Dendritic cell treated with granulocyte-macrophage colony-stimulating factor and Interleukin-4, amounts not matched to agents 40 ng/mL and 50 ng/mL, for 4 days (primary cell): ENCODE measurements around the gene TRABD2B.

Experiments used
- H3K27ac Mint-ChIP-seq: one replicate; pipeline ENCODE4 v1.8.0; 2022; ENCODE audit warnings: mild to moderate bottlenecking, mixed read lengths
- H3K27me3 Mint-ChIP-seq: one replicate; pipeline ENCODE4 v1.8.0; 2022; ENCODE audit warnings: mild to moderate bottlenecking, mixed read lengths
- H3K36me3 Mint-ChIP-seq: one replicate; pipeline ENCODE4 v1.8.0; 2022; ENCODE audit warnings: low read depth, mixed read lengths
- H3K4me1 Mint-ChIP-seq: one replicate; pipeline ENCODE4 v1.8.0; 2022; ENCODE audit warnings: low read depth, mixed read lengths
- H3K4me3 Mint-ChIP-seq: one replicate; pipeline ENCODE4 v1.8.0; 2022; ENCODE audit warnings: mild to moderate bottlenecking, moderate library complexity, mixed read lengths
- H3K9me3 Mint-ChIP-seq: one replicate; pipeline ENCODE4 v1.8.0; 2022; ENCODE audit warnings: mixed read lengths
- intact Hi-C: fragments of 100-400 bp; cut with micrococcal nuclease; formaldehyde crosslinking; loops from one replicate; pipeline ENCODE4 v1.15.0; 2022

The TRABD2B gene

DNA sequence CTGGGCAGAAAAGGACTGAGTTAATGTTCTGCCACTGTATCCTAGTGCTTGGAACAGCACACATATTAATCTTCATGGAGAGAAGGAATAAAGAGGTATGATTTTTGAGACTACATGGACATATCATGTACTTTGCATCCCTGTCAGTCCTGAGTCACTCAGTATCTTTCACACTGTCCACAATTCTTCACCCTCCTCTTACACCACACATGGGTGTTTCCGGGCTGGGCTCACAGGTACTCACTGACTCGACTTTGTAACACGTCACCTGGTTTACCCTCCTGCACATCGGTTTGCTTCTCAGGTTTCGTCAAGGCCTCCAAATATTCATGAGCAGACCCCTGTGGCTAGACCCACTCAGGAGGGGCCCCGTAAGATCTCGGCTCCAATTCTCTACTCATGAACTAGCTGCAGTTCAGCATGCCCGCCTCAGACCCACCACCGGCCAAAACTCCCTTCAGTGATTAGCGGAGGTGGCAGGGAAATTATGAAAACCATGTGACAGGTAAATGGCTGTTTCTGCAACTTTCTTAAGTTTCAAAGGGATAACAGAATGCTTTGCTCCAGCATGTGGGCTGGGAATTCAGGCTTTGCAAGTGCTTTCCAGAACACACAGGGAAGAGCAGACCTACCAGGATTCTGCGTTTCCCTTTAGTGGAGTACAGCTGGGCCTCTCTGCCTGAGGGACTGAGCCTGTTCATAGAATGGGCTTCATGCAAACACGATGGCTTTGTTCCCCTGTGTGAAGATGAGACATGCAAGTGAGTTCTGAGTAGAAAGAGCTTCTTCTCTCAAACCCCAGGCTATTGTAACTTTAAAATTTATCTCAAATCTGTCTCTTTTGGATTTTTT is 31.3 kb upstream of the TRABD2B start:
- no peaks in the 10 kb centered on the region for H3K27me3 Mint-ChIP-seq
- H3K27ac Mint-ChIP-seq = no peak overlapping the region
- intact Hi-C loops = no loop called here
- H3K36me3 Mint-ChIP-seq = no peaks in the 10 kb centered on the region
- no peak overlapping the region for H3K4me3 Mint-ChIP-seq
- H3K9me3 Mint-ChIP-seq = no peaks in the 10 kb centered on the region
- no peaks in the 10 kb centered on the region for H3K4me1 Mint-ChIP-seq

- Mint-ChIP-seq H3K4me3 (no peak overlapping the region), H3K9me3 (no peaks in the 10 kb centered on the region), H3K4me1 (no peaks in the 10 kb centered on the region), H3K27ac (no peak overlapping the region), H3K27me3 (no peaks in the 10 kb centered on the region), H3K36me3 (no peaks in the 10 kb centered on the region)
- intact Hi-C loops = no loop called here
Measured at GRCh38 chr1:48027533-48027835, 30.3 kb upstream of the TRABD2B start.

- H3K9me3 Mint-ChIP-seq = no peaks in the 10 kb centered on the region
- H3K27me3 Mint-ChIP-seq = peaks cover 4% of the 10 kb centered on the region
- no peaks in the 10 kb centered on the region for H3K36me3 Mint-ChIP-seq
- H3K4me1 Mint-ChIP-seq = no peaks in the 10 kb centered on the region
- H3K4me3 Mint-ChIP-seq = no peak overlapping the region
- intact Hi-C loops = no loop called here
- H3K27ac Mint-ChIP-seq = no peak overlapping the region
Measured at GRCh38 chr1:48026701-48027532, 29.7 kb upstream of the TRABD2B start.

GRCh38 chr1:48026275-48026674 is 29.1 kb upstream of the TRABD2B start:
- no peaks in the 10 kb centered on the region for H3K4me1 Mint-ChIP-seq
- H3K4me3 Mint-ChIP-seq = no peak overlapping the region
- H3K27me3 Mint-ChIP-seq = peaks cover 6% of the 10 kb centered on the region
- no peaks in the 10 kb centered on the region for H3K36me3 Mint-ChIP-seq
- intact Hi-C loops = no loop called here
- no peaks in the 10 kb centered on the region for H3K9me3 Mint-ChIP-seq
- no peak overlapping the region for H3K27ac Mint-ChIP-seq

DNA sequence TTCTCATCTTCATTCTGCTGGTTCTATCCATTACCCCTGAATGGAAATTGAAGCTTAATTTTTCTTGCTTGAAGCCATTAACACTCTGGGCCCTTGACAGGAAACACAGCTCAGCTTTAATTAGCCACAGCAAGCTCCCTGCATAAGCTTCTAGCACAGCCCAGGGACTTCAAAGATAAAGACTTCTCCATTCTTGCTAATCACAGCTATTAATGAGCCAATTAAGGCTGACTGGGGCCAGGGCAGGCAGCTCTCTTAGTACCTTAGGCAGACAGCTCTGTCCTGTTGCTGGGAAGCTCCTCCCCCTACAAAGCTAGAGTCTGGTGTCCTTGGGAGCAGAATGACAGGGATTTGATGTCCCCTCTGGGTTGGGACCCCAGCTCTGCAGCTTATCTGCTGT is 27.9 kb upstream of the TRABD2B start:
- no peaks in the 10 kb centered on the region for H3K36me3 Mint-ChIP-seq
- H3K4me3 Mint-ChIP-seq = no peak overlapping the region
- intact Hi-C loops = no loop called here
- H3K27me3 Mint-ChIP-seq = peaks cover 6% of the 10 kb centered on the region
- no peaks in the 10 kb centered on the region for H3K4me1 Mint-ChIP-seq
- H3K9me3 Mint-ChIP-seq = no peaks in the 10 kb centered on the region
- H3K27ac Mint-ChIP-seq = no peak overlapping the region

- no peaks in the 10 kb centered on the region for H3K4me1 Mint-ChIP-seq
- H3K27me3 Mint-ChIP-seq = peaks cover 6% of the 10 kb centered on the region
- intact Hi-C loops = no loop called here
- H3K27ac Mint-ChIP-seq = no peak overlapping the region
- H3K9me3 Mint-ChIP-seq = no peaks in the 10 kb centered on the region
- no peak overlapping the region for H3K4me3 Mint-ChIP-seq
- no peaks in the 10 kb centered on the region for H3K36me3 Mint-ChIP-seq
Measured at GRCh38 chr1:48023488-48023887, 26.3 kb upstream of the TRABD2B start.

DNA sequence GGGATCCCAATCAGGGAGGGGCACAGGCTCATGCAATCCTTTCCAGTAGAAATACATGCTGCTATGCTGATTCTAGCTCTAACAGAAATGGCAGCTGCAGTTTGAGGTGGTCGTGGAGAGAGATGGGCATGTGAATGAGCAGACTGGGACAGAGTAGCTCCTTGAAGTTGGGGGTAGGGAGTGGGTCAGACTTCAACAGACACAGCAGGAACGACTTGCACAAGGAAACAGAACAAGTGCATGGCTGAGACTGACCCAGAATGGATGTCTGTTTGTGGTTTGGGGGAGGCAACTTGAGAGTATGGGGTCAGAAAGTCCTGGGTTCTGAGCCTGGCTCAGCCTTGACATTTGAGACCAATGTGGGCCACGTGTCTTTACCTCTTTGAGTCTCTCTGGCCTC is 25.1 kb upstream of the TRABD2B start:
- Mint-ChIP-seq H3K27ac (no peak overlapping the region), H3K4me1 (no peaks in the 10 kb centered on the region), H3K9me3 (no peaks in the 10 kb centered on the region), H3K36me3 (no peaks in the 10 kb centered on the region), H3K27me3 (peaks cover 6% of the 10 kb centered on the region), H3K4me3 (no peak overlapping the region)
- intact Hi-C loops = no loop called here

GRCh38 chr1:48021792-48022191 is 24.6 kb upstream of the TRABD2B start:
- H3K27ac Mint-ChIP-seq = no peak overlapping the region

GRCh38 chr1:48019714-48020315 is 22.6 kb upstream of the TRABD2B start:
- H3K4me1 Mint-ChIP-seq = no peaks in the 10 kb centered on the region
- H3K27me3 Mint-ChIP-seq = peaks cover 13% of the 10 kb centered on the region
- intact Hi-C loops = no loop called here
- H3K27ac Mint-ChIP-seq = no peak overlapping the region
- H3K36me3 Mint-ChIP-seq = no peaks in the 10 kb centered on the region
- no peak overlapping the region for H3K4me3 Mint-ChIP-seq
- H3K9me3 Mint-ChIP-seq = no peaks in the 10 kb centered on the region

More at GRCh38 chr1:48021792-48022191, 24.6 kb upstream of the TRABD2B start:
- Mint-ChIP-seq H3K4me1 (no peaks in the 10 kb centered on the region), H3K4me3 (no peak overlapping the region), H3K9me3 (no peaks in the 10 kb centered on the region), H3K36me3 (no peaks in the 10 kb centered on the region), H3K27me3 (peaks cover 9% of the 10 kb centered on the region)
- intact Hi-C loops = no loop called here

GRCh38 chr1:48018799-48019198 is 21.6 kb upstream of the TRABD2B start:
- Mint-ChIP-seq H3K27me3 (peaks cover 16% of the 10 kb centered on the region), H3K27ac (no peak overlapping the region), H3K4me1 (no peaks in the 10 kb centered on the region), H3K4me3 (no peak overlapping the region), H3K36me3 (no peaks in the 10 kb centered on the region), H3K9me3 (no peaks in the 10 kb centered on the region)
- intact Hi-C loops = no loop called here

GRCh38 chr1:48017716-48018115 is 20.5 kb upstream of the TRABD2B start:
- H3K4me3 Mint-ChIP-seq = no peak overlapping the region
- H3K27ac Mint-ChIP-seq = no peak overlapping the region
- no peaks in the 10 kb centered on the region for H3K36me3 Mint-ChIP-seq
- H3K4me1 Mint-ChIP-seq = no peaks in the 10 kb centered on the region
- H3K9me3 Mint-ChIP-seq = no peaks in the 10 kb centered on the region
- H3K27me3 Mint-ChIP-seq = peaks cover 19% of the 10 kb centered on the region
- intact Hi-C loops = no loop called here

DNA sequence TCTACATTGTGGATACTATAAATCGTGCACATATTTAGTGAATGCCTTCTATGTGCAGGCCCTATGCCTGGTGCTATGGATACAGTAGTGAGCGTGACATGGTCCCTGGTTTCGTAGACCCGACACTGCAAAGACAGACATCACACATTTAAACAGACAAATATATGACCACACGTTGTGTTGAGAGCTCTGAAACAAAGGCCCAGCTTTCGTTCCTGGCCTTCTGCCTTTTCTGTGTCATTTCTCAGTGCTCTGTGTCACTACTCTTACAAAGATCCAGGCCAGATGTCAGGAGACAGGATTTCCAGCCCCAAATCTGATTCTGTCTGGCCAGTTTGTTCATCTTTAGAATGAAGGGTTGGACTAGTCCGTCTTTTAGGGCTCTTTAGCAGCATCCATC is 19.3 kb upstream of the TRABD2B start:
- no peak overlapping the region for H3K27ac Mint-ChIP-seq
- no peaks in the 10 kb centered on the region for H3K4me1 Mint-ChIP-seq
- intact Hi-C loops = no loop called here

DNA sequence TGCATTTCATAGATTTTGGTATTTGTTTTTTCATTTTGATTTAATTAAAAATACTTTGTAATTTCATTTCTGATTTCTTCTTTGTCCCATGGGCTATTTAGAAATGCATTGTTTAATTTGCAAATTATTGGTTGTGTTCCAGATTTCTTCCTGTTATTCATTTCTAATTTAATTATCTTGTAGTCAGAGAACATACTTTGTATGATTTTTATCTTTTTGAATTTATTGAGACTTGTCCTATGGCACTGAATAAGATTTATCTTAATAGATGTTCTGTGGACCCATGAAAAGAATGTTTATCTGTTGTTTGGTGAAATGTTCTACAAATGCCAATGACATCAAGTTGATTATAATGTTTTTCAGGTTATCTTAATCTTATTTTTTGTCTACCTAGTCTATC is 16.1 kb upstream of the TRABD2B start:
- Mint-ChIP-seq H3K4me3 (no peak overlapping the region), H3K36me3 (no peaks in the 10 kb centered on the region), H3K9me3 (no peaks in the 10 kb centered on the region), H3K4me1 (no peaks in the 10 kb centered on the region), H3K27ac (no peak overlapping the region), H3K27me3 (peaks cover 17% of the 10 kb centered on the region)
- intact Hi-C loops = no loop called here

More for the DNA sequence above, 19.3 kb upstream of the TRABD2B start:
- Mint-ChIP-seq H3K9me3 (no peaks in the 10 kb centered on the region), H3K36me3 (no peaks in the 10 kb centered on the region), H3K27me3 (peaks cover 14% of the 10 kb centered on the region), H3K4me3 (no peak overlapping the region)

DNA sequence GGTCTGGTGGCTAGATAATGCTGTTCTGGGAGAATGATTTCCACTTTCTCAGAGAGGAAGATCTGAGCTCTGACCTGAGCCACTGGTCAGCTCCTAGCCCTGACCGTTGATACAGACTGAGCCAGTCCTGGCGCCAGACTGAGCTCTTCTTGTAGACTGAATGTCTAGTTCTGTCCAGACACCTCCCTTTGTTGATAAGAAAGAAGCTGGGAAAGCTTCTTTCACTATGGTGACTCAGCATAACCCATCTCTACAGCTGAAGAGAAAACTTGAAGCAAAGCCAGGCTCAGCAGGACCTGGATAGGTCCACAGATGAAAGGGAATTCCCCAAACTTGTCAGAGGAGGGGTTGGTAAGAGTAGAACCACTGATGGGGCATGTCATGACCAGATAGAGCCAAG is 9.9 kb upstream of the TRABD2B start:
- peaks cover 5% of the 10 kb centered on the region for H3K27me3 Mint-ChIP-seq
- no peaks in the 10 kb centered on the region for H3K36me3 Mint-ChIP-seq
- H3K9me3 Mint-ChIP-seq = no peaks in the 10 kb centered on the region
- H3K4me1 Mint-ChIP-seq = no peaks in the 10 kb centered on the region
- intact Hi-C loops = no loop called here
- no peak overlapping the region for H3K4me3 Mint-ChIP-seq
- H3K27ac Mint-ChIP-seq = no peak overlapping the region
